HG02763 (cell line): ENCODE data around the gene SSRP1.

Experiments
- ATAC-seq: cut with Tn5 transposase; IDR thresholded peaks from one replicate; pipeline ENCODE4 v1.9.1; 2021; ENCODE audit warnings: mild to moderate bottlenecking, moderate library complexity; ENCODE audit not compliant: unreplicated experiment

SSRP1 gene

GRCh38 chr11:57318178-57318577, 17.5 kb downstream of the SSRP1 start:
- no peak for ATAC-seq

DNA sequence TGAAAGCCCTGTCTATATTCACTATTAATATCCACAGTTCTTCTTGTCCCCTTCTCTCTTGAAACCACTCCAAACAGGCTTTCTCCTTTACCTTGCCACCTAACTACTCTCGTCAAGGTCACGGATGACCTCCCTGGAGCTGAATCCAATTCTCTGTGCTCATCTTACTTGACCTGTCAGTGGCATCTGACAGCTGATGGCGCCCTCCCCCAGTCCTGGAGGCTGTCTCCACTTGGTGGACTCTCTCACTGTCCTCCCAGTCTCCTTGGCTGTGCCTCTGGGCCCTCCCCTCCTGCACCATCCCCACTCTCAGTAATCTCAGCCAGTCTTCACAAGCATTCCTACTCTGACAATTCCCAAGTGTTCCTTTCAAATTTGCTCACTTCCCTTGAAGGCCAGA, 19.7 kb downstream of the SSRP1 start:
- ATAC-seq: no peak

DNA sequence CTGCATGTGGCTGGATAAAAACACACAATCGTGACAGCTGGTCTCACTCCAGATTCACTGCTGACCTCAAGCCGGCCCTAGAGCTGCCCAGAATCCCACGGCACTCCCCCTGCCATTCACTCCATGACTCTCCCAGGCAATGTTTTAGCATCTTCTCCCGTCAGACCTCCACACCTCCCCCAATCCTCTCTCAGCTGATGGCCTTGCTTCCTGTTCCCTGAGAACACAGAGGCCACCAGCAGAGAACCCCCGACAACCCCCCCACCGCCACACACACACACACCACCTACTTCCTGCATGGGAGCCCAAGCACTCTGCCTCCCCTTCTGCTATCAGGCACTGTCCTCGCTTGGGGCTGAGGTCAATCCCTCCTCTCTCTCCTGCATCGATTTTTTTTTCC, 20.2 kb downstream of the SSRP1 start:
- ATAC-seq: no peak

DNA sequence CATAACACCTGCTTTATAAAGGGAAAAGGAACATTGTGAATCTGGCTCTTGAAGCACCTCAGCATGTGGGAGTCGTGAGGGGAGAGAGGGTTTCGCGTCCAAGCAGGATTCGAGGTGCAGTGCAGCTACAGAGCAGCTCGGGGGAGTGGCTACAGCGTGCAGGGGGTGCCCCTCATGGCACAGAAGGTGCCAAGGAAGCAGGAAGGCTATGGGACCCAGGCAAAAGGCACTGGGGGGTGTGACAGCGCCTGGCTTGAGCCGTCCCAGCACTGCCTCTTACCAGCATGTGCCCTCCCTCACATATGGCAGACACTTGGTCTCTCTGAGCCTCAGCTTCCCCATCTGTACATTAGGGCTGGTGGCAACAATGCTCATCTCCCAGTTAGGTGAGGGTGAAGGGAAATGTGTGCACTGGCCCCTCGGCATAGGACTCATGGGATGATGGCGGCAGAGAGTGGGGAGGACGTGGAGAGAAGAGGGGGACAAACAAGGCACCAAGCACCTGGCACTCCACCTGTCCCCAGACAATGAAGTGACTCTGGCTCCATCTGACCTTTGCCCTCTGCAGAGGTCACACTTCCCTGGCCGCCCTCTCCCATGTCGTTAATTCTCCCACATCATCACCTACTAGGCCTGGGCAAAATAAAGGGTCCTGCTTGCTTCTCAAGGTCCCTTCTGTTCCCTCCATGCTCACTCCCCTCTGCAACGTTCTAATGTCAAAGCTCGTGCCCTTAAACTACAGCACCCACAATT, 21.3 kb downstream of the SSRP1 start:
- ATAC-seq: no peak

DNA sequence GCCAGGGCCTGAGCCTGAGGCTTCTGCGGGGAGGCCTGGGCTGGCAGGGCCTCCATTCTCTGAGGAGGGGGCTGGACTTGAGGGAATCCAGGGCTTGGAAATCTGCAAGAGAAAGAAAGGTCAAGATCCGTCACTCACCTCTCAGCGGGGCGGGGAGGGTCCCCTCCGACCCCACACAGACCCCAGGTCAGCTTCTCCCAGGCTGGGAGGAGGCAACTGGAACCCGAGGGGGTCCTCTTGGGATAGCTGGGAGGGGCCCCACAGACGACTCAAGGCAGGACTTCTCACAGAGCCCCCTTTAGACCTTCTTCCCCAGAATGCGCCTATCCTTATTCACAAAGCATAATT, 21.9 kb downstream of the SSRP1 start:
- no peak for ATAC-seq

- ATAC-seq: no peak
Observed at GRCh38 chr11:57313071-57313787, 22.5 kb downstream of the SSRP1 start.

- no peak for ATAC-seq
Observed at GRCh38 chr11:57312511-57313021, 23.1 kb downstream of the SSRP1 start.

DNA sequence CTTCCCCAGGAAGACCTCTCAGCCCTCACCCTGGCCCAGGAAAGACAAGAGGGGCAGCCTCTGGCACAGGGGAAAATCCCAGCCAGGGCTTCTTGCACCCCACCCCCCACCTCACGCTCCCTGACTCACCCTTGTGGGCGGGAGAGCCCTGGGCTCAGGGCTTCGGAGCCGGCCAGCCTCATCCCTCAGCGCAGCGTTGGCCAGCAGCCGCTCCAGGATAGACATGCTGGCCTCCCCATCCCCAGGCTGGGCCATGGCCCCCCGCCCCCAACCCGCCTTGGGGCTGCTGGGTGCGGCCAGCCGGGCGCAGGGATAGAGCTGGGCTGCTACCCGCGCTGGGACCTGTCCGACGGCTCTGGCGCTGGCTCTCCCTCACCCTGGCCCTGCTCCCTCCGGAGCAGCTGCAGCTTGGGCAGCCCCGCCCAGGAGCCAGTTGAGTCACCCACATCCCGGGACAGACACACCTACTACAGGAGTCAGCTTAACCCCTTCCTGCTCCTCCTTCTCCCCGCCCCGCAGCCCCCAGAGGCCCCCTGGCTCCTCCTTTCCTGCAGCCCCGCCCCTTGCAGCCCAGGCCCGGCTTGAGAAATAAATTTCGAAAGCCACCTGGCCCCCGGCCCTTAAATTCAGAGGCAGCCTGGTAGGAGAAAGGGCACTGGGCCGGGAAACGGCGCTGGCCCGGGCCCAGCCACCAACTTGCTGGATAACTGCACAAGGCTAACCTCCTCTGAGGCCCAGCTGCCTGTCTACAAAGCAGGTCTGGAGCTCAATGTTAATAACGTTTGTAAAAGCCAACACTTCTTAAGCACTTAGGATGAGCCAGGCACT, 24.4 kb downstream of the SSRP1 start:
- ATAC-seq: peak; percentile 97

DNA sequence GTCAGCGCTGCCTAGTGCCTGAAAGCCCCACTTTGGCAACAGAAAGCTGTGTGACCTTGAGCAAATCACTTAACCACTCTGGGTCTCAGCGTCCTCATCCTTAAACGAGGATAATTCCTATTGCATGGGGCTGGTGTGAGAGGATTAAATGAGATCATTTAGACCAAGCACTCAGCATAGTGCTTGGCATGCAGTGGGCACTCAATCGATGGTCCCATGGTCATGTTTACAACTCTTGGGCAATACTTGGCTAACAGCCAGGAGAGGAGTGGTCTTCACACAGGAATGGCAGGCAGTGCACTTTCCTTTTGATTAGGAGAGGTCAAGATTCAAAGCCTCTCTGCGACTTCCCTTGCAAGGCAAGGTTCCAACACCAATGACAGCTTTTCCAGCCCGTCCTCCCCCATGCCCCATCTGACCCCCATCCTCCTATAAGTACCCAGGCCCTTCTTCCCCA, 25.0 kb downstream of the SSRP1 start:
- no peak for ATAC-seq

DNA sequence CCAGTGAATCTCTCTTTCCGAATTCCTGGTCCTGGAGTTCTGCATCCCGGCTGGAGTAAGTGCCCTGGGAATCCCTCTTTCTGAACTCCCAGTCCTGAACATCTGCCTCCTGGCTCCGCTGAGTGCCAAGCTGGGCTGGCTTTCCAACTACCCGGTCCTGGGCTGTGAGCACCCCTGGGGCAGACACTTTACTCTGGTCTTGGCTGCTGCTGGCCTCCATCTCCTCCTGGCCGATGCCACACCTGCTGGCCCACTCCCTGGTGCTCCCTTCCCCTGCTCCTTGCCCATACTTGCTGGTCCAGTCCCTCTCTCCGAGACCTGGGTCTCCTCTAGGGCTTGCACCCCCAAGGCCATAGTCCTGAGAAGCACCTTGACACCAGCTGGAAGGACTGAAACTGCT, 25.6 kb downstream of the SSRP1 start:
- ATAC-seq: no peak

- ATAC-seq: no peak
Observed at GRCh38 chr11:57309106-57310059, 26.3 kb downstream of the SSRP1 start.

DNA sequence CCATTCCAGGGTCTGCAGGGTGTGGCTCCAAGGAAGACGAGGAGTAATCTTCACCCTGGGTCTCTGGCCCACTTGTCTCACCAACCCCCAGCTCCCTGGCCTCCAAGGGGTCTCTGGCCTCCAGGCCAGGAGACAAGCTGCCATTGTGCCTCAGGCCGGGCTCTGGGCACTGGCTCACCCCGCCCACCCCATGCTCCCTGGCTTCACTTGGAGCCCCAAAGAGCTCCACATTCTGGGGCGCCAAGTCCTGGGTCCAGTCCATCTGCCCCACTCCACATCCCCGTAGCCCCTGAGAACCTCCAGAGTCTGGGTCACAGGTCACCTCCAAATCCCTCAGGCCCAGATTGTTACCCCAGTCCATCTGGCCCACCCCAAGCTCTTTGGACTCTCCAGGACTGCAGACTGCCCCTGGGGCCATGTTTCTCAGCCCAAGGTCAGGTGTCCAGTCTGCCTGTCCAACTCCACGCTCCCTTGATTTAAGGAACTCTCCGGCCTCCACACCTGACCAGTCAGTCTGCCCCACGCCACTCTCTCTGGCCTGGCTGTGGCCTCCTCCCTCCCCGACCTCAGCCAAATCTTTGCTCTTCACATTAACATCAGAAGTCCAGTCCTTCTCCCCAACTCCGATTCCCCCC, 27.1 kb downstream of the SSRP1 start:
- no peak for ATAC-seq

DNA sequence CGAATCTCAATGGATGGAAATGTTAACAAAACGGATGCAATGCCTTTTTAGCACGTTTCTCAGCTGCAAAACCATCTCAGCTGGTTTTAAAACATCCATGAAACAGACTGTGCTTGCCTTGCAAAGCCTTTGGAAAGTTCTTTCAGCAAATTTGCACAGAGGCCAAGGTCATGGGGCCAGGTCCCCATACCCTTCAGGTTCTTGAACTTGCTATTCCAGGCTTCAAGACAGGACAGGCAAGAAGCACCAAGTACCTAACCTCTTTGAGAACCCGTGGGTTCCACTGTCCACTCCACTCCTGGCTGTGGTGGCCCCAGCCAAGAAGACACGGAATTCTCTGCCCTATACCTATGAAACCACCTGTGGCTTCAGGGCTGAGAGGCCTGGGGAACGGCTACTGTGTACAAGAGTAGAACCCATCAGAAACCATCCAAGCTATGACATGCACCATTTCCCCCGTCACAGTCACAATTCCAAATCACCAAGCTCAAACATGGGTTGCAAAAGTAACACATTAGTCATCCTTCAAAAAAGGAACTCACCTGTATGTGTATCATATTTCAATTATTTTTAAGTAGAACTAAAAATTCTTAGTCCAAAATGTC, 27.9 kb downstream of the SSRP1 start:
- ATAC-seq: no peak

- no peak for ATAC-seq
Observed at GRCh38 chr11:57306940-57307565, 28.6 kb downstream of the SSRP1 start.

GRCh38 chr11:57306161-57306876, 29.4 kb downstream of the SSRP1 start:
- ATAC-seq: no peak

- ATAC-seq: no peak
Observed at GRCh38 chr11:57305523-57305922, 30.2 kb downstream of the SSRP1 start.

DNA sequence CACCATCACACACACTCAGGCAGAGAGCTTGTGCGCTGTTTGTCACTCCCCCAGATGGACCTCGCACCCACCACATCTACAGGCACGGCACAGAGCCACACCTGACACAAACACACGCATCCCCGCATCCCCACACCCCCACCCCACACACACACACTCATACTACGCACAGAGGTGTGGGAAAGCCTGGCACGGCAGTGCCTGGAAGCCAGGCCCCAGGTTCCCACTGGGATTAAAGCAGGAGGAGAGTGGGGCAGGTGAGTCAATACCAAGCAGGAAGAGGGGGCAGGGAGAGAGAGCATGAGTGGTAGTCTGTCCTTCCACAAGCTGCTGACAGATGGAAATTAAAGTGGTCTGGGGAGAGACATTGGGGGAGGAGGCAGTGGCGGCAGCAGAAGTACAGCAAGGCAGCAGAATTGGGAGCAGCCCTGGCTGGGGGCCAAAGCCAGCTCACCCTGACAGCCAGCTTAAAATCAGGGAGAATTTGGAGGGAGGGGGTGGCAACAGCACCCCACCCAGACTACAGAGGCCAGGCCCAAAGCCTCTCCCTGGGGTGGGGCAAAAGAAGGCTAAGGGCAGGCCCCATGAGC, 31.6 kb downstream of the SSRP1 start:
- no peak for ATAC-seq
